Activated CD4-positive, alpha-beta T cell treated with anti-CD3 and anti-CD28 coated beads, Interleukin-2, amount 50 U/mL, for 48 hours (primary cell): ENCODE data around the gene MED12.
"Not testable (repeated sequence)": the region's sequence is repeated elsewhere in the genome, so short reads cannot be mapped to it uniquely, and the experiment has no call there.

Source experiments
- DNase-seq, 2 experiments: peaks; one replicate each; pipeline ENCODE4 v3.0.0-alpha.2; 2020

Gene MED12

DNA sequence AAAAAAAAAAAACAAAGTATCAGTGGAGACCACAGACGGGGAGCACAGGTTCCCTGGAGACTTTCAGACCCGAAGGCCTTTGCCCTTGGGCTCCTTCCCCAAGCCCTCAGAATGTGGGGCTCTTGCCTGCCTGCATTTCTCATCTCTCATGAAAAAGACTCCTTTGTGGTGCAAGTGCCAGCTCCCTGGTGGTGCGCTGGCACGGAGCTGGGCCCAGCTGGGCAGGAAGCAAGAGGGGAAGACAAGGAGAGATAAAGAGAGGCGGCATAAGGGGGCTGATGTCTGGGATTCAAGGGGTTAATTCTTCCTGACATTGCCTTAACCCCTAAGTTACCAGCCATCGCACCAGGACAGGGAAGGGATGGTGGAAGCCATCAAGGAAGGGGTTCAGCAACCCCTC, 48.1 kb downstream of the MED12 start:
- no peak for DNase-seq

DNA sequence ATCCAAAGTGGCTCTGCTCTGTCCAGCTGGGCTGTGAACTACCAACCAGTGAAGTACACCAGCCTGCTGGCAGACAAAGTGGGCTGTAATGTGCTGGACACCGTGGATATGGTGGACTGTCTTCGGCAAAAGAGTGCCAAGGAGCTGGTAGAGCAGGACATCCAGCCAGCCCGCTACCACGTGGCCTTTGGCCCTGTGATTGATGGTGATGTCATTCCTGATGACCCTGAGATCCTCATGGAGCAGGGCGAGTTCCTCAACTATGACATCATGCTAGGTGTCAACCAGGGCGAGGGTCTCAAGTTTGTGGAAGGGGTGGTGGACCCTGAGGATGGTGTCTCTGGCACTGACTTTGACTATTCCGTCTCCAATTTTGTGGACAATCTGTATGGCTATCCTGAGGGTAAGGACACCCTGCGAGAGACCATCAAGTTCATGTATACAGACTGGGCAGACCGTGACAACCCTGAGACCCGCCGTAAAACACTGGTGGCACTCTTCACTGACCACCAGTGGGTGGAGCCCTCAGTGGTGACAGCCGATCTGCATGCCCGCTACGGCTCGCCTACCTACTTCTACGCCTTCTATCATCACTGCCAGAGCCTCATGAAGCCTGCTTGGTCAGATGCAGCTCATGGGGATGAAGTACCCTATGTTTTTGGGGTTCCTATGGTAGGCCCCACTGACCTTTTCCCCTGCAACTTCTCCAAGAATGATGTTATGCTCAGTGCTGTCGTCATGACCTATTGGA, 48.8 kb downstream of the MED12 start:
- DNase-seq = no peak

DNA sequence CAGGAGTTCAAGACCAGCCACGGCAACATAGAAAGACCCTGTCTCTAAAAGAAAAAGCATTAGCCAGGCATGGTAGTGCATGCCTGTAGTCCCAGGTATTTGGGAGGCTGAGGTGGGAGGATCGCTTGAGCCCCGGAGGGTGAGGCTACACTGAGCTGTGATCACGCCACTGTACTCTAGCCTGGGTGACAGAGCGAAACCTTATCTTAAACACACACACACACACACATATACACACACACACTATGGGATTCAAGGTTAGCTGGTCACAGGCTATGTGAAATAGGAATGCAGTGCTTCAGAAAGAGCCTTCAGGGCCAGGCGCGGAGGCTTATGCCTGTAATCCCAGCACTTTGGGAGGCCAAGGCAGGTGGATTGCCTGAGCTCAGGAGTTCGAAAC, 49.7 kb downstream of the MED12 start:
- DNase-seq = no peak

DNA sequence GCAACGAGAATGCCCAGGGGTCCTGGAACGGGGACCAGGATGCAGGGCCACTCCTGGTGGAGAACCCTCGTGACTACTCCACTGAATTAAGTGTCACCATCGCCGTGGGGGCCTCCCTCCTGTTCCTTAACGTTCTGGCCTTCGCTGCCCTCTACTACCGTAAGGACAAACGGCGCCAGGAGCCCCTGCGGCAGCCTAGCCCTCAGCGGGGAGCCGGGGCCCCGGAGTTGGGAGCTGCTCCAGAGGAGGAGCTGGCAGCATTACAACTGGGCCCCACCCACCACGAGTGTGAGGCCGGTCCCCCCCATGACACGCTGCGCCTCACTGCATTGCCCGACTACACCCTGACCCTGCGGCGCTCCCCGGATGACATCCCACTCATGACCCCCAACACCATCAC, 51.2 kb downstream of the MED12 start:
- no peak for DNase-seq

DNA sequence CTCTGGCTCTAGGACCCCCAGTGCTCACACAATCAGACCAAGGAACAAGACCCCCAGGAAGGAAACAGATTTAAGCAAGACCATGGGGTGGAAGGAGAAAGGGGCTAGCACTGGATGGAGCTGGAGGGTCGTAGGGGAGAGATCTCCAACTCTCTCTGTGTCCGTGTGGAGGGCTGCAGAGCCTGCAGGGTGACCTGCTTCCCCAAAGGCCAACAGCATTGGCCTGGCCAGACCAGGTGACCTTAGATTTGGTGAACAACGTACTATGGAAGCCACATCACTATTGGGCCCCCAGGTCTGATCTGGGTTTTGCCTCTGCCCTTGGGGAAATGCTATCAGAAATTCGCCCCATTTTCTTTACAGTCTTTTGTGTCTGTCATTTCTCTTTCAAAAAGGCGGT, 52.3 kb downstream of the MED12 start:
- DNase-seq = no peak

DNA sequence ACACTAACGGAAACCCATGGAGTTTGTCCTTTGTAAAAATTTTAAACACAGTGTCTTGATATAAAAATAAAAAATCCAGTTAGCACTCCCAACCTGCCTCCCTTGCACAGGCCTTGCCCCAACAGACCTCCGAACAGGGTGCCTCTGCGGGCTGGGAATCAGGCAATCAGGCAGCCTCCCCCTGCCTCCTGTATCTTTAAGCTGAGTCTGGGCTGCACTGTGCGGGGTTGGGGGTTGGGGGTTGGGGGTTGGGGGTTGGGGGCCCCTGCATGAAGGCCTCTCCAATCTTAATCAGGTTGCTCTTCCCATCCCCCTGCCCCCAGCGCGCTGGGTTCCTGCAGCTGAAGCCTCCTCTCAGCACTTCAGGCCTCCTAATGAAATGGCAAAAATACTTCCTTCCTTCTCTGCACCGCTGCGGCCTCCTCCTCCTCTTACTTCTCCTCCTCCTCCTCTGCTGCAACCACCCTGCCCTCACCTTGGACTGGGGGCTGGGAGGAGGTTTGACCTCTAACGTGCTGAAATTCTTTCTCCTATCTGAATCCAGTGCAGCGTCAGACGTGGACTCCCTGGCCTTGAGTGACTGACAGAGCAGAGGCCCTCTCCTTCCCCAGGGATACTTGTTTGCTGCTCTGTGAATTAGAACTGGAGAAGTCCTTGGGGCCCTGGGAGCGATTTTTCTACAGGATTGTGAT, 52.9 kb downstream of the MED12 start:
- DNase-seq = no peak

DNA sequence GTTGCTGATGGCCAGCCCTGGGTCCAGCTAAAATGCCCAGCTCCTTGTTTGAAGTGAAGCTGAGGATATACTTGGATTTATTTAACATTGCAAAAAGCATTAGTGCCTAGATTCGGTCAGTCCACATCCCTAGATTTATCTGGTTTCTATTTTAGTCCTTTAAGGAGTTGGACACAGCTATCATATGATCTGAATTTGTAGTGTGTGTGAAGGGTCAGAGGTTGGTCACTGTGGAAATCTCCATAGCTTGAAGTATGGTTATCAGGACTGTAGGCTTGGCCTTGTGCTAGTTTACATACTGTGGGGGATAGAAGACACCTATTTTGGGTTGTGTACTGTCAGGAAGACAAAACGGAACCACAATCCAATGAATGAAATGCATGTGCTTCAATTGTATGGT, 55.0 kb downstream of the MED12 start:
- DNase-seq = no peak

DNA sequence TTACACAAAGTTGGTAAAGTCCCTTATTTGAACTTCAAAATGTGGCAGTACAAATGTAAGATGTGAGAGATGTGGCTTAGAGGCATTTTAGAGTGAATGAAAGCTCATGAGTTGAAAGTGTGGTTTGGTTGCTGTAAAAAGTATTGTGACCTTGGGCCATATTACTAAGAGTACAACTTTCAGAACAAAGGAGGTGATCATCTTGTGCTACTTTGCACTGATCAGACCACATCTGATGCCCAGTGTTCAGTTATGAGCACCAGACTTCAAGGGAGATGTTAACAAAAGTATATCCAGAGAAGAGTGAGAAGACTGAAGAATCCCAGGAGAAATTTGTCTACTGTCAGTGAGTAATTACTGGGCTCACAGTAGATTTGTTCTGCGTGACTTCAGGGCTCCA, 56.4 kb downstream of the MED12 start:
- DNase-seq = no peak

DNA sequence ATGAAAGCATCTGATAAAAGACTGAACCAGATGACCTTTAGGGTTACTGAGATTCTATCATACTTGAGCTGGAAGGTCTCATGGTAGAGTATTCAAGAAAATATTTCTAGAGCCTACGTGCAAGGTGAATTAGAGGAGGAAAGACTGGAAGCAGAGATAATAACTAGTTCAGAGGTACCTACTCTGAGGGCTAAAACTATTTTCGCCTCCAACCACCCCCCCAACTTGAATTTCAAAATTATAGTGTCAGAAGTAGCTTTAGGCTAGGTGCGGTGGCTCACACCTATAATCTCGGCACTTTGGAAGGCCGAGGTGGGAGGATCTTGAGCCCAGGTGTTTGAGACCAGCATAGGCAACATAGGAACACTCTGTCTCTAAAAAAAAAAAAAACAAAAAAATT, 57.1 kb downstream of the MED12 start:
- DNase-seq = no peak

DNA sequence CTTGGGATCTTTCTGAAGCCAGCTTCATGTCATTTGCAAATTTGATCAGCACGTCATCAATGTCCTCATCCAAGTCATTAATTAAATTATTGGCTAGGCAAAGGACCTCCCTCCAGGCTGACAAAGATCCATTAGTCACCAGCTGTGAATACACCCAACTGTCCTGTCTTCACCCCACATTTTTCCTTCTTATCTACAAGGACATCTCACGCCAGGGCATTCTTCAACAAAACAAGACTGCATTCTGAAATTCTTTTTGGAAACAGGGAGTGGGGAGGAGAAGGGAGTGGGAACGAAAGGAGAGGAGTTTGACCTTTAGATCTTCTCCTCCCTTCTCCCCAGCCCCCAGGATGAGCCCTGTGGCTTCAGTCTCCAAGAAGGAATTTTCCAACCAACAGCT, 58.9 kb downstream of the MED12 start:
- DNase-seq = no peak

DNA sequence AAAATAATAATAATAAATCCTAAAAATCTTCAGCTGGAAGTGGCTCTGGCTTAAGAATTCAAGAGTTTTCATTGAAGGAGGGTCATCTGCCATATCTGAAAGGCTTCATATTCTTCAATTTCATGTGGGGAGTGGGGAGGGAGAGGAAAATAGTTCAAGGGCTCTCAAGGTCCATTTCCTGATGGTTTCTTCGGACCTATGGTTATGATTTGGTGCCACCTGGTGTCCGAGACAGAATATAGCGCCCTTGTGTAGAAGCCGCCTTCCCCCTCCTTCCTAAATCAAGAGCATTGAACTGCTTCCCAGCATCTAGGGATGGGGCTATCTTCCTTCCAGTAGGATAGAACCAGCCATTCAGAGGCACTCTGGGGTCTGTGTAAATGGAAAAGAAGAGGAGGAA, 60.5 kb downstream of the MED12 start:
- DNase-seq = peak; percentile 26 to 43

DNA sequence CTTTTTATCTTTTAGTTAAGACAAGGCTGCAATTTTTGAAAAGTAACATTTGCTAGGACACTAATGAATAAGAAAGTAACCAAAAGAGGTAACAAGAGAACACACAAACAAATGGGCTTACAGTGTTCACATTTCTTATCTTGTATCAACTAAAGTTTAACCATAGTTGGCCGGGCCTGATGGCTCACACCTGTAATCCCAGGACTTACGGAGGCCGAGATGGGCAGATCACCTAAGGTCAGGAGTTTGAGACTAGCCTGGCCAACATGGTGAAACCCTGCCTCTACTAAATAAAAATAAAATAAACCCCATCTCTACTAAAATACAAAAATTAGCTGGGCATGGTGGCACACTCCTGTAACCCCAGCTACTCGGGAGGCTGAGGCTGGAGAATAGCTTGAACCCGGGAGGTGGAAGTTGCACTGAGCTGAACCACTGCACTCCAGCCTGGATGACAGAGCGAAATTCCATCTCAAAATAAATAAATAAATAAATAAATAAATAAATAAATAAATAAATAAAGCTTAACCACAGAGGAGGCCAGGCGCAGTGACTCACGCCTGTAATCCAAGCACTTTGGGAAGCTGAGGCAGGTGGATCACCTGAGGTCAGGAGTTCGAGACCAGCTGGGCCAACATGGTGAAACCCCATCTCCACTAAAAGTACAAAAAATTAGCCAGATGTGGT, 62.3 kb downstream of the MED12 start:
- not testable (repeated sequence) for DNase-seq

DNA sequence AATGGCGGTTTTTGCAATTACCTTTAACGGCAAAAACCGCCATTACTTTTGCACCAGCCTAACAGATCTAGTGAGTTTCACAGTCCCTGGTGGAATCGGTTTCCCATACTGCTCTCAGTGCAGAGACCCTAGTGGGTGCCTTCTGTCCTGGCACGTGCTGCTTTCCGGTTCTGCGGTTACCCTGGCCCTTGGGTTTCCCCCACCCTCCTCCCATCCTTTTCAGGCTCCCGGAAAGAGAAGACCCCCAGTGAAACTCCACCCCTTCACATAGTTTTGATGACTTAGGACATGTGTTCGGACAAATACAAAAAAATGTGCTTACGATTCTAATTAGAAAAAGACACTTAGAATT, 63.1 kb downstream of the MED12 start:
- peak; percentile 51 to 57 for DNase-seq

DNA sequence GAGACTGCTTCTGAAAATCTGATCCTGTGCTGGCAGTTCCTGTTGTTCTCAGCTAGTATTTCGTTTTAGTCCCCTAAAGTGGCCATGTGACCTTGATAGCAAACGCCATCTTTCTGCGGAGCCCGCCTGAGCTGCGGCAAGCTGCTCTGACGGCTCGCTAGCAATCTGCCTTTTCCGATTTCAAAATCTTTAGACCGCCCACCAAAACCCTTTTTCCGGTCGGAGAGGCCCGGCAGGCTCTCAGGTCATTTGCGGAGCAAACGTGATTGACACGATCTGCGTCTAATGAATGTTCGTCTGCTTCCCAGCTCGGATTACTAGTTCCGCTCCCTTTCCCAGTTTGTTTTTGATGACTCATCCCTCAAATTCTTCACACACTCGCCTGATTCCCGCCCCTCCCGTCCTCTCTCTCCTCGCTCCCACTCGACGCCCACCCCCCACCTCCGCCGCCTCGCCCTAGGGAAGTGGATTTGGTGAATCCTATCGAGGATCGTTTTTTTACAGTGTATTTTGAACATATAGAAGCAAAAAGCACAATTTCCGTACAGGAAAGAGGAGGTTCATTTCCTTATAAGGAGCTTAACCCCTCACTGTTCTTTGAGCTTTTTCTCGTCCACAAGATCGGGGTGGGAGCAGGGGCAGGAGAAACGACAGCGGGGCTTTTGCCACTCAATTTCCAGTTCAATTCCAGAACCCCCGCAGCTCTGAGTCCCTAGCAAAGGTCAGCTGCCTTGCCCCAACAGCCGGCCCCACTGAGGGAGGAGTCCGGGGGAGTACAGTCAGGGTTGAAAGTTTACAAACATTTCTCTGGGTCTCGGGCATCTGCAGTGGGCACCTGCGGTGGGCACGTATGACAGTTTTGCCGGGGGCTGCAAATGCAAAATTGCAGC, 63.8 kb downstream of the MED12 start:
- peak; percentile 75 to 82 for DNase-seq

DNA sequence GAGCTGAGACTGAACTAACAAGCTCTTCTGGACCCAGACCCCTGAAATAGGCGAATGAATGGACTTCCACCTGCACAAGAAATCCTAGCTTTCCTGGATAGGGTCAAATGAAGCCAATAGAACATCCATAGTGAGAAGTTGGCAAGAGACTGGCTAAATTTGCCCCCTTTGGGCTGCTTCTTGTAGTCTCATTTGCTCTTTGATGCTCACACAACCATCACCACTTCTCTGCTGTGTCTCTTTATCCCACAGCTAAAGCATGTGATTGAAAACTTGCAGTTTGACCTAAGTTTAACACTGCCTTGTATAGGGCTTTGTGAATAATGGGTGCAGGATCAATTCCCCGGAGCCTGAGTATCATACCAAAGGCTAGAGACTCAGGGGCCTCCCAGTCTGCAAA, 64.5 kb downstream of the MED12 start:
- DNase-seq = no peak

DNA sequence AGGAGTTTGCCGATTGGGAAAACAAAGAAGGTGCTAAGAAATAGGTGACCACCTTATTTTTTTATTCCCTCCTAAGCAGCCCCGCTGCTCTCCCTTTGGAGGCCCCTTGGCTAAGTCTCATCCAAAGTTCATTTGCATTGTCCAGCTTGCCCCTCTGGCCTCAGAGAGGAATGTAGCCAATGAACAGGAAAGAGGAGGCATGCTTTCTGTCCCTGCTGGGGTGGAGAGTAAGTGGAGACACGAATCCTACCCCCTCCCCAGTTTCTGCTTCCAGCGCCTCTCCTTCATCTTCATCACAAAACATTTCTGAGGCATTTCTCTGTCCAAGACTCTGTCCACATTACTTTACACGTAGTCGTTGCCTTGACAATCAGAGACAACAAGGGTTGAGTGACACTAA, 64.9 kb downstream of the MED12 start:
- no peak for DNase-seq

DNA sequence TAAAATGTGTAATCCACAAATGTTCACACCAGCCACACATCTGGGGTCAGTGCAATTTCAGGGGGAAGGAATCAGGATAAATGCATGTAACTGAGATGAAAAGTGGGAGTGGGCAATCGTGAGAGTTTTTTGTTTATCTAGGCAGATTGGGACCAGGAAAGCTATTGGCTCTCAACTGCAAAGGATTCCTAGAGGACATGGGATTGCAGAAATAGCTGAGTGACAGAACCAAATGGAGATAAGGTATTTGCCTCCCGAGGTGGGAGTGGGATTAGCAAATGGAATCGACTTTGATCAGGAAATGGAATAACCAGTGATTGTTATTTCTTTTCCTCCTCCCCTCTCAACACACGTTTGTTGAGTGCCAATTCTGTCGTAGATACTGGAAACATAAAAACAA, 65.7 kb downstream of the MED12 start:
- DNase-seq = no peak

DNA sequence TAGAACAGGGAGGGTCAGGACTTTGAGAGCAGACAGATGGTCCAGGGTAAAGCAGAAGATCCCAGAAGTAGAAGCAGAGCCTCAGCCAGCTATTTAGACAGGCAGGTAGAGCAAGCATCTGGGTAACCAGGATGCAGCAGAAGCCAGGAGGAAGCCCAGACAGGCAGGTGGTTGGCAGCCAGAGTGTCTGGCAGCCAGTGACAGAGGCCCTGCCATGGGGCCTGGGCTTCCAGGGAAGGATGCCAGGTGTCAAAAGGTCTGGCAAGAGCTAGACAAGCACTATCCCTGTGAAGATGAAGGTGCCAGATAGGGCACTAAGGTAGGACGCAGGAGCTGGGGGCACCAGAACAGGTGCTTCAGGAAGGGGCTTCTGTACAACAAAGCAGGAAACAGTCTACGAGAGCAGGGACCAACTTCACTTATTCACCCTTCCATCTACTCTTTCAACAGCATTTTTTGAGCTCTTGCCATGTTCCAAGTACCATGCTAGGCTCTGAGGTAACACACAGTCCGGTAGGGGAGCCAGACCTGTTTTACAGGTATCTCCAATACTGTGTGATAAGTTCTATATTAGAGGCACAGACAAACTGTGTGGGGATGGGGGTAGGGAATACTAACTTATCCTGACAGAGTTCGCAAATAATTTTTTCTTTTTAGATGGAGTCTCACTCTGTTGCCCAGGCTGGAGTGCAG, 66.6 kb downstream of the MED12 start:
- DNase-seq = no peak

DNA sequence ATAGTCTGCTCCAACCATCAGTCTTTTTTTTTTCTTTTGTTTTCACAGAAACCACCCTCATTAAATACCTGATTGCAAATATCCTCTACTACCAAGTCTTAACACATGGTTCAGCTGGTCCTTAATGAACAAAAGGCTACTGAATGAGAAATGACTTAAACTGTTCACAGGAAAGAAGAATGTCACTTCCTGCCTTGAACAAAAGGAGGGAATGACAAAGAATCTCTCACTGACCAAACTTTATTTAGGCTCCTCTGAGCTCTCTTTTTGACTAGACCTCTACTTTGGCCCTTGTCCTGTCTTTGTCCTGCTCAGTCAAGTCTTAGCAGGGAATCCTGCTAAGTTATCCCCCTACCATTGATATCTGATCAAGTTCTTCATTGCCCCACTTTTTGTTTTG, 72.9 kb downstream of the MED12 start:
- no peak for DNase-seq
